OCI-LY3 (cell line): ENCODE results near the gene GINS1.
A peak's percentile ranks its signal among the peaks of the same experiment; 100 is the strongest.

Experiments
- H2AFZ ChIP-seq: fragments of 200-600, 300-600 bp; shearing (Covaris generic); 2 replicates; pipeline ENCODE4 v1.6.0; 2014; ENCODE audit warnings: antibody characterized with exemption, low read depth, low read length
- H3K27ac ChIP-seq: fragments of 200-600, 300-600 bp; sonication (generic); 2 replicates; pipeline ENCODE4 v1.5.1; 2014; ENCODE audit warnings: mild to moderate bottlenecking, low read length, moderate library complexity, mixed read lengths
- H3K27me3 ChIP-seq: fragments of 200-600, 300-600 bp; sonication (generic); 2 replicates; pipeline ENCODE4 v1.6.1; 2014; ENCODE audit warnings: low read depth, low read length, mixed read lengths
- H3K36me3 ChIP-seq: fragments of 200-600, 300-600 bp; sonication (generic); replicated peaks from 2 replicates; pipeline ENCODE3; 2014; ENCODE audit warnings: low read depth, low read length, mixed read lengths
- H3K4me1 ChIP-seq: fragments of 300-600, 200-600 bp; sonication (generic); 2 replicates; pipeline ENCODE4 v1.6.1; 2014; ENCODE audit warnings: low read length, mixed read lengths
- H3K4me2 ChIP-seq: fragments of 200-600, 300-600 bp; sonication (generic); 2 replicates; pipeline ENCODE4 v1.6.1; 2014; ENCODE audit warnings: low read length, mixed read lengths
- H3K4me3 ChIP-seq: fragments of 300-600, 200-600 bp; sonication (generic); 2 replicates; pipeline ENCODE4 v1.5.1; 2014; ENCODE audit warnings: antibody characterized with exemption, mild to moderate bottlenecking, low read length, moderate library complexity
- H3K79me2 ChIP-seq: fragments of 300-600, 200-600 bp; shearing (Covaris generic); 2 replicates; pipeline ENCODE4 v1.6.1; 2014; ENCODE audit warnings: mild to moderate bottlenecking, low read length, mixed read lengths
- H3K9ac ChIP-seq: fragments of 300-600, 200-600 bp; shearing (Covaris generic); 2 replicates; pipeline ENCODE4 v1.6.0; 2014; ENCODE audit warnings: mild to moderate bottlenecking, low read length, moderate library complexity
- H3K9me3 ChIP-seq: fragments of 200-600, 300-600 bp; shearing (Covaris generic); 2 replicates; pipeline ENCODE4 v1.6.1; 2014; ENCODE audit warnings: low read length, mixed read lengths; ENCODE audit not compliant: insufficient read depth
- H4K20me1 ChIP-seq: fragments of 200-600, 300-600 bp; sonication (generic); 2 replicates; pipeline ENCODE4 v1.6.1; 2016; ENCODE audit warnings: low read length, mixed read lengths; ENCODE audit not compliant: insufficient read depth
- EZH2phosphoT487 ChIP-seq: fragments of 200-600 bp; shearing (Covaris generic); IDR thresholded peaks from 2 replicates; pipeline ENCODE4 v1.6.1; 2018; ENCODE audit warnings: antibody characterized with exemption, mixed run types, low read depth
- TF ChIP-seq, protein P1 (sequence below): fragments of 200-600, 300-600 bp; sonication (generic); IDR thresholded peaks from 2 replicates; pipeline ENCODE4 v1.5.1; 2014; ENCODE audit warnings: antibody characterized with exemption, low read length, low read depth

GINS1 gene

DNA sequence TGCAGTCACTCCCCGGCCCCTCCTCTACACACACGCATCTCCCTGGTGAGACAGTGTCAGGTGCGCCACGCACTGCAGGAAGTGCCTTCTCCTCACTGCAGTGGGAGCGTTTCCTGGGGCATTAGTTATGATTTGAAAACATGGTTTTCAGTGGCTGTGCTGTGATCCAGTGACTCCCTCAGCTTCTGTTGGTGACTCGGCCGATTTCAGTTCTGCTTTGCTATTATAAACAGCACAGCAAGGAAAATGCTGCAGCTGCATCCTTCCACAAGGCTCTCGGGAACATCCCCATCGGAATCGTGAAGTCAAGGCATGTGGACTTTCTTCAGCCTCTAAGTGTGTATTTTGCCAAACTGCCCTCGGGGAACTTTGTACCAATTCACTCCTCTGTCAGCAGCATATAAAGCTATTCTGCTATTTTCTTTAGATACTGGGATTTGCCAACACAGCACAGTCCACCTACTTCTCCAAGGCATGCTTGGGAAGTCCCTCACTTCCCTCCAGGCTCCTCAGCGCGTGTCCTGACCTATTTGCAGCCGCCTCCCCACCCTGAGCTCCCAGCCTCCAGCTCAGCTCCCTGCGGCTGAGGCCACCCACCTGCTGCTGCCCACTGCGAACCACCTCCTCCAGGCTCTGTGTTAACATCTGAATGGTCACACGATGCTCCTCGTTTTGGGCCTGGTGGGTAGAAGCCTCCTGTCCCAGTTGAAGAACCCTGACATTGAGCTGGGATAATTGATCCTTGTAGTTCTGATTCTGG, 54.5 kb downstream of the GINS1 start:
- Histone ChIP-seq H3K9me3 (no peaks in the 10 kb centered on the region), H2AFZ (no peak overlapping the region), H3K79me2 (no peaks in the 10 kb centered on the region), H3K27ac (no peak overlapping the region), H3K9ac (no peak overlapping the region), H3K36me3 (no peaks in the 10 kb centered on the region), H3K27me3 (peaks cover 2% of the 10 kb centered on the region; the same call in 1 of the 2 replicates), H3K4me2 (peak overlapping the region; percentile 5; the same call in 1 of the 2 replicates), H3K4me3 (no peak overlapping the region), H3K4me1 (peaks cover 5% of the 10 kb centered on the region; the same call in 1 of the 2 replicates), H4K20me1 (no peaks in the 10 kb centered on the region)
- TF ChIP-seq, protein P1, sequence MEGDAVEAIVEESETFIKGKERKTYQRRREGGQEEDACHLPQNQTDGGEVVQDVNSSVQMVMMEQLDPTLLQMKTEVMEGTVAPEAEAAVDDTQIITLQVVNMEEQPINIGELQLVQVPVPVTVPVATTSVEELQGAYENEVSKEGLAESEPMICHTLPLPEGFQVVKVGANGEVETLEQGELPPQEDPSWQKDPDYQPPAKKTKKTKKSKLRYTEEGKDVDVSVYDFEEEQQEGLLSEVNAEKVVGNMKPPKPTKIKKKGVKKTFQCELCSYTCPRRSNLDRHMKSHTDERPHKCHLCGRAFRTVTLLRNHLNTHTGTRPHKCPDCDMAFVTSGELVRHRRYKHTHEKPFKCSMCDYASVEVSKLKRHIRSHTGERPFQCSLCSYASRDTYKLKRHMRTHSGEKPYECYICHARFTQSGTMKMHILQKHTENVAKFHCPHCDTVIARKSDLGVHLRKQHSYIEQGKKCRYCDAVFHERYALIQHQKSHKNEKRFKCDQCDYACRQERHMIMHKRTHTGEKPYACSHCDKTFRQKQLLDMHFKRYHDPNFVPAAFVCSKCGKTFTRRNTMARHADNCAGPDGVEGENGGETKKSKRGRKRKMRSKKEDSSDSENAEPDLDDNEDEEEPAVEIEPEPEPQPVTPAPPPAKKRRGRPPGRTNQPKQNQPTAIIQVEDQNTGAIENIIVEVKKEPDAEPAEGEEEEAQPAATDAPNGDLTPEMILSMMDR, result no peak
- TF ChIP-seq EZH2phosphoT487, result no peak

DNA sequence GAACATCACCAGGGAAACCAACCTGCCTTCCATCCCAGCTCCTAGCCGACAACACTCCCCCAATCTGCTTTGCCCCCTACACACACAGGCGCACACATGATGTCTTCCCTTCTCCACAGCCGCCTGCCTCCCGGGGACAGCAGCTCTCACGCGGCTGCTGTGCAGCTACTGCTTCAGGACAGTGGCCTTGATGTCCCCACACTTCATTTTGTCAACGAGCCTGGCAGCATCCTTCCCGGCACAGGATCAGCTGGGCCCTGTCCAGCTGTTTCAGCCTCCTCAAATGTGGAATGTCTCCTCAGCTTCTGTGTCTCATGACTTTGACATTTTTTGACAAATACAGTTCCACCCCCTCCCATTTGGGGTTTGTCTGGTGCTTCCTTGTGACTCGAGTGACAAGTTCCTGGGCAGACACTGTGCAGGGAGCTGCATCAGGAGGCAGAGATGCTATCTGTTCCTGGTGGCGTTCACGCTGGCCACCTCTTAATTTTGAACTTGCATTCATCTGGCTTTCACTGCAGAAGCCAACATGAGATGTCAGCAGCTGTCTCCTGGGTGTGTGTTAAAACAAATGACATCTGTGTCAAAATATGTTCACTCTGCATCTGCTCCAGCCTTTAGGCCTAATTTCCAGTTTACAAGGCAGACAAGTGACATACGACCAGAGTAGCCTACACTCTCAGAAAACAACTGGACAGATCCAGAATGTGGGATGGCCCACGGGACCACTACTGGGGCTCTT, 57.2 kb downstream of the GINS1 start:
- H3K9ac ChIP-seq, result no peak overlapping the region
- peaks cover 8% of the 10 kb centered on the region; the same call in 1 of the 2 replicates for H3K4me1 ChIP-seq
- no peaks in the 10 kb centered on the region for H3K79me2 ChIP-seq
- no peak overlapping the region for H3K27ac ChIP-seq
- H3K27me3 ChIP-seq, result peaks cover 2% of the 10 kb centered on the region; the same call in 1 of the 2 replicates
- no peaks in the 10 kb centered on the region for H3K9me3 ChIP-seq
- H2AFZ ChIP-seq, result no peak overlapping the region
- no peak overlapping the region for H3K4me3 ChIP-seq
- H3K4me2 ChIP-seq, result no peak overlapping the region
- H3K36me3 ChIP-seq, result no peaks in the 10 kb centered on the region
- no peaks in the 10 kb centered on the region for H4K20me1 ChIP-seq
- no peak for TF ChIP-seq EZH2phosphoT487
- TF ChIP-seq, protein P1, result no peak

DNA sequence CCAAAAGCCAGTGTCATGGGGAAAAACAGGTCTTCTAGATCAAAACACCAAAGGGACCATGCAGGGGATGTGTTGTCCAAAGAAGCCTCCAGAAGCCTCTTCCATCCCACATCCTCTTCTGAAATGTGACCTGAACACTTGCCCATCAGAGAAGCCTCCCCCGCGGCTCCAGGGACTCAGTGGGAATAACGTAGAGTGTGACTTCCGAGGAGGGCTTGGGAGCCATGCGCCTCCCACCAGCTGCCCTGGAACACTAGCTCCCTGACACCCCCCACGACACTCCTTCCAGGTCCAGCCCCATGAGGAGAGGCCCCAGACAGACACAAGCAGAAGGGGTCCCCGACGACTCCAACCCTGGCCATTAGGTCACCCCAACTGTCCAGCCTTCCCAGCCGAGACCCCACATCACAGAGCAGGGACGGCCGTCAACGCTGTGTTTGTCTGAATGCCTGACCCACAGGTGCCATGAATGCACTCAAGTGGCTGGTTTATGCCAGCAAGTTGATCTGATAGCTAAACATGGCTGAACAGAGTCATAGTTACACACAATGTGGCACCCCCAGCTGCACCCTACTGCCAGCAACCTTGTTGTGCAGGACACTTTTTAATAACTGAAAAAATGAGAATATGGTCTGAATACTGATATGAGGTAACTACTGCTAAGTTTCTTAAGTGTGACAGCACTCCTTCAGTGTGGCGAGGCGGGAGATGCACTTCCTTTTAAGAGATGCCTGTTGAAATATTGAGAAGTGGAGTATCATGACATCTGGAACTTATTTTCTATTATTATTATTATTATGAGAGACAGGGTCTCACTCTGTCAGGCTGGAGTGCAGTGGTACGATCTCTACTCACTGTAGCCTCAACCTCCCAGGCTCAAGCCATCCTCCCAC, 58.0 kb downstream of the GINS1 start:
- Histone ChIP-seq H3K79me2 (no peaks in the 10 kb centered on the region), H3K36me3 (no peaks in the 10 kb centered on the region), H3K9ac (no peak overlapping the region), H3K4me2 (no peak overlapping the region), H3K27me3 (peaks cover 2% of the 10 kb centered on the region; the same call in 1 of the 2 replicates), H3K4me3 (no peak overlapping the region), H3K9me3 (no peaks in the 10 kb centered on the region), H4K20me1 (no peaks in the 10 kb centered on the region), H3K4me1 (peaks cover 14% of the 10 kb centered on the region), H3K27ac (no peak overlapping the region), H2AFZ (no peak overlapping the region)
- TF ChIP-seq, protein P1, result no peak
- no peak for TF ChIP-seq EZH2phosphoT487
